Measurements from ENCODE around the gene MROH2B.
"Not testable (repeated sequence)": the region's sequence is repeated elsewhere in the genome, so short reads cannot be mapped to it uniquely, and the experiment has no call there.

MROH2B gene

DNA sequence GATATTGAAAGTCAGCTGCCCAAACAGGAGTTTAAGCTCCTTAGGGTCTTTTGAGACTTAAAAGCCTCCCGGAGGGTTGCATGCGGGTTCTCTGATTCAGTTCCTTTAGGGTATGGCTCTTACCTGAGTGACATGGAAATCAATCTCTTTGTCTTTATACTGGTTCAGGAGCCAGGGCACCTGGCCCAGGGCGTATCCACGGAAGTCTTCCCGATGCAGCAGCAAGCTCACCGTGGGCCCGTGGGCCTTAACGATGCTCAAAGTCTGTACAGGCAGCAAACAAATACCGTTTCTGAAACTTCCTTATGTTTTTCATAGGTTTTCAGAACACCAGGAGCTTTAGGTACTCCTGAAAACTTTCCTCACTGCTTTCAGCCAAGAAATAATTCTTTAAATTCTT, 13.2 kb downstream of the MROH2B start:
- H3K36me3 ChIP-seq (ENCODE audit: insufficient read depth, low read length): no peaks in the 10 kb centered on the region
- H3K27ac ChIP-seq: no peak overlapping the region
- no peak overlapping the region for H3K4me3 ChIP-seq
- H3K9me3 ChIP-seq (ENCODE audit: low read depth, low read length): no peaks in the 10 kb centered on the region
- no peak overlapping the region for H3K9ac ChIP-seq (ENCODE audit: insufficient read length)
- no peak for DNase-seq (ENCODE audit: low read depth, low spot score)
- TF ChIP-seq EZH2 (IDR thresholded peaks at IDR 0.05): no peak
- no peak for TF ChIP-seq POLR2AphosphoS5 (IDR thresholded peaks at IDR 0.05; ENCODE audit: borderline replicate concordance, low read depth, low read length)

- no peak overlapping the region for H3K9ac ChIP-seq (ENCODE audit: insufficient read length)
- H3K36me3 ChIP-seq (ENCODE audit: insufficient read depth, low read length): no peaks in the 10 kb centered on the region
- no peak overlapping the region for H3K27ac ChIP-seq
- H3K4me3 ChIP-seq: no peak overlapping the region
- H3K9me3 ChIP-seq (ENCODE audit: low read depth, low read length): no peaks in the 10 kb centered on the region
- no peak for TF ChIP-seq POLR2AphosphoS5 (IDR thresholded peaks at IDR 0.05; ENCODE audit: borderline replicate concordance, low read depth, low read length)
- TF ChIP-seq FOXP2 (optimal IDR thresholded peaks at IDR 0.05; ENCODE audit: control extremely low read depth, extremely low read length, insufficient read depth): no peak
- no peak for TF ChIP-seq EZH2 (IDR thresholded peaks at IDR 0.05)
- no peak for DNase-seq (ENCODE audit: low read depth, low spot score)
These were observed 13.9 kb downstream of the MROH2B start for GRCh38 chr5:41057231-41057630.

DNA sequence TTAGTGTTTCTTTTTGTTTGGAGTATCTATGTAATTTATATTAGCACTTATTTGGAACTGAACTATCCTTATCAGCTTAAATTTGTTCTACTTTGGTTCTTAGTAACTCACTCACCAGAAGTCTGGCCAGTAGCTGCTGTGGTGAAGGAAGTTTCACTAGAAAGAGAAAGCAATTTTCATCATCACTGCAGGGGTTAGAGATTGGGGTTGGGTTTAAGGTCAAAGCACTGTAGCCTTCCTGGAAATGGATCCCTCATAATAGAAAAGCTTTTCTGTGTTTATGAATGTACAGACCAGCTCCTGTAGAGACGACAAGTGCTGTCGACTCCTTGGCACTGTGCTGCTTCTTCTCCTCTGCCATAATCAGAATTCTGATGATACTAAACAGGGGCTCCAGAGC, 22.2 kb downstream of the MROH2B start:
- DNase-seq (ENCODE audit: low read depth, low spot score): no peak
- Histone ChIP-seq H3K9ac (ENCODE audit: insufficient read length) (no peak overlapping the region), H3K27ac (no peak overlapping the region), H3K9me3 (ENCODE audit: low read depth, low read length) (no peaks in the 10 kb centered on the region), H3K4me3 (no peak overlapping the region), H3K36me3 (ENCODE audit: insufficient read depth, low read length) (no peaks in the 10 kb centered on the region)
- TF ChIP-seq FOXP2 (optimal IDR thresholded peaks at IDR 0.05; ENCODE audit: control extremely low read depth, extremely low read length, insufficient read depth) (no peak), POLR2AphosphoS5 (IDR thresholded peaks at IDR 0.05; ENCODE audit: borderline replicate concordance, low read depth, low read length) (no peak), EZH2 (IDR thresholded peaks at IDR 0.05) (no peak)

GRCh38 chr5:41043109-41043747, 27.9 kb downstream of the MROH2B start:
- no peak for DNase-seq (ENCODE audit: low read depth, low spot score)
- no peak for TF ChIP-seq POLR2AphosphoS5 (IDR thresholded peaks at IDR 0.05; ENCODE audit: borderline replicate concordance, low read depth, low read length)
- TF ChIP-seq FOXP2 (optimal IDR thresholded peaks at IDR 0.05; ENCODE audit: control extremely low read depth, extremely low read length, insufficient read depth): no peak
- no peak for TF ChIP-seq EZH2 (IDR thresholded peaks at IDR 0.05)
- no peak overlapping the region for H3K4me3 ChIP-seq
- H3K36me3 ChIP-seq (ENCODE audit: insufficient read depth, low read length): no peaks in the 10 kb centered on the region
- H3K9ac ChIP-seq (ENCODE audit: insufficient read length): no peak overlapping the region
- H3K27ac ChIP-seq: no peak overlapping the region
- no peaks in the 10 kb centered on the region for H3K9me3 ChIP-seq (ENCODE audit: low read depth, low read length)

- no peak overlapping the region for H3K27ac ChIP-seq
- no peaks in the 10 kb centered on the region for H3K36me3 ChIP-seq (ENCODE audit: insufficient read depth, low read length)
- no peaks in the 10 kb centered on the region for H3K9me3 ChIP-seq (ENCODE audit: low read depth, low read length)
- H3K9ac ChIP-seq (ENCODE audit: insufficient read length): no peak overlapping the region
- no peak overlapping the region for H3K4me3 ChIP-seq
- no peak for DNase-seq (ENCODE audit: low read depth, low spot score)
- TF ChIP-seq EZH2 (IDR thresholded peaks at IDR 0.05) (no peak), FOXP2 (optimal IDR thresholded peaks at IDR 0.05; ENCODE audit: control extremely low read depth, extremely low read length, insufficient read depth) (no peak), POLR2AphosphoS5 (IDR thresholded peaks at IDR 0.05; ENCODE audit: borderline replicate concordance, low read depth, low read length) (no peak)
These were observed 38.2 kb downstream of the MROH2B start for GRCh38 chr5:41032973-41033372.

DNA sequence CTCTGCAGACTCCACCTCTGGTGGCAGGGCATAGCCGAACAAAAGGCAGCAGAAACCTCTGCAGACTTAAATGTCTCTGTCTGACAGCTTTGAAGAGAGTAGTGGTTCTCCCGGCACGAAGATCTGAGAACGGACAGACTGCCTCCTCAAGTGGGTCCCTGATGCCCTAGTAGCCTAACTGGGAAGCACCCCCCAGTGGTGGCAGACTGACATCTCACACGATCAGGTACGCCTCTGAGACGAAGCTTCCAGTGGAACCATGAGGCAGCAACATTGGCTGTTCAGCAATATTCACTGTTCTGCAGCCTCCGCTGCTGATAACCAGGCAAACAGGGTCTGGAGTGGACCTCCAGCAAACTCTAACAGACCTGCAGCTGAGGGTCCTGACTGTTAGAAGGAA, 48.5 kb downstream of the MROH2B start:
- not testable (repeated sequence) for H3K4me3 ChIP-seq; H3K27ac ChIP-seq; H3K9me3 ChIP-seq (ENCODE audit: low read depth, low read length); H3K36me3 ChIP-seq (ENCODE audit: insufficient read depth, low read length); H3K9ac ChIP-seq (ENCODE audit: insufficient read length); DNase-seq (ENCODE audit: low read depth, low spot score)

DNA sequence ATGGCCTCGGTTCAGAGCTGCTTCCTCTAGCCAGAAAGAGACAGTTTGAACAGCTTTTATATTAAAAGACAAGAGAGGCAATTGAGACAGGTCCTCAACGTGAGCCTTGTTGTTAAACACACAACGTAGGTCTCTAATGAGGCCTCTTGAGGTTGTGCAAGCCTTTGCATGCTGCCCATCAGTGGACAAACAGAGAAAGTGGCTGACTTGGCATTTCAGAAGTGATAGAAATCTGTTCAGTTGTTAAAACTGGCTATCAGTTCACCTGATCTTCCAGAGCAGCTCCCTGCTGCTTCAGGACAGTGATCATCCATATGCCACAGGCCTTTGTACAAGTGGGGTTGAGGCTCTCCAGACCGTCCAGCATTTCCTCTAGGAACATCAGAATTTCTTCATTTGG, 58.8 kb downstream of the MROH2B start:
- Histone ChIP-seq H3K4me3 (no peak overlapping the region), H3K27ac (no peak overlapping the region), H3K9me3 (ENCODE audit: low read depth, low read length) (no peaks in the 10 kb centered on the region), H3K9ac (ENCODE audit: insufficient read length) (no peak overlapping the region), H3K36me3 (ENCODE audit: insufficient read depth, low read length) (no peaks in the 10 kb centered on the region)
- TF ChIP-seq FOXP2 (optimal IDR thresholded peaks at IDR 0.05; ENCODE audit: control extremely low read depth, extremely low read length, insufficient read depth) (no peak), EZH2 (IDR thresholded peaks at IDR 0.05) (no peak), POLR2AphosphoS5 (IDR thresholded peaks at IDR 0.05; ENCODE audit: borderline replicate concordance, low read depth, low read length) (no peak)
- DNase-seq (ENCODE audit: low read depth, low spot score): no peak

GRCh38 chr5:41010572-41010971, 60.6 kb downstream of the MROH2B start:
- no peaks in the 10 kb centered on the region for H3K36me3 ChIP-seq (ENCODE audit: insufficient read depth, low read length)
- no peak overlapping the region for H3K27ac ChIP-seq
- TF ChIP-seq POLR2AphosphoS5 (IDR thresholded peaks at IDR 0.05; ENCODE audit: borderline replicate concordance, low read depth, low read length) (no peak), EZH2 (IDR thresholded peaks at IDR 0.05) (no peak), FOXP2 (optimal IDR thresholded peaks at IDR 0.05; ENCODE audit: control extremely low read depth, extremely low read length, insufficient read depth) (no peak)
- H3K9me3 ChIP-seq (ENCODE audit: low read depth, low read length): no peaks in the 10 kb centered on the region
- H3K9ac ChIP-seq (ENCODE audit: insufficient read length): no peak overlapping the region
- H3K4me3 ChIP-seq: no peak overlapping the region
- DNase-seq (ENCODE audit: low read depth, low spot score): no peak

- H3K9ac ChIP-seq (ENCODE audit: insufficient read length): no peak overlapping the region
- TF ChIP-seq EZH2 (IDR thresholded peaks at IDR 0.05): no peak
- TF ChIP-seq POLR2AphosphoS5 (IDR thresholded peaks at IDR 0.05; ENCODE audit: borderline replicate concordance, low read depth, low read length): no peak
- TF ChIP-seq FOXP2 (optimal IDR thresholded peaks at IDR 0.05; ENCODE audit: control extremely low read depth, extremely low read length, insufficient read depth): no peak
These were observed 61.9 kb downstream of the MROH2B start for GRCh38 chr5:41009232-41009631.

More at GRCh38 chr5:41009232-41009631, 61.9 kb downstream of the MROH2B start:
- H3K36me3 ChIP-seq (ENCODE audit: insufficient read depth, low read length): no peaks in the 10 kb centered on the region
- peak; percentile 28 for DNase-seq (ENCODE audit: low read depth, low spot score)
- H3K9me3 ChIP-seq (ENCODE audit: low read depth, low read length): no peaks in the 10 kb centered on the region
- H3K4me3 ChIP-seq: no peak overlapping the region
- H3K27ac ChIP-seq: no peak overlapping the region
